Measurements from ENCODE around the gene TICAM1.

DNA sequence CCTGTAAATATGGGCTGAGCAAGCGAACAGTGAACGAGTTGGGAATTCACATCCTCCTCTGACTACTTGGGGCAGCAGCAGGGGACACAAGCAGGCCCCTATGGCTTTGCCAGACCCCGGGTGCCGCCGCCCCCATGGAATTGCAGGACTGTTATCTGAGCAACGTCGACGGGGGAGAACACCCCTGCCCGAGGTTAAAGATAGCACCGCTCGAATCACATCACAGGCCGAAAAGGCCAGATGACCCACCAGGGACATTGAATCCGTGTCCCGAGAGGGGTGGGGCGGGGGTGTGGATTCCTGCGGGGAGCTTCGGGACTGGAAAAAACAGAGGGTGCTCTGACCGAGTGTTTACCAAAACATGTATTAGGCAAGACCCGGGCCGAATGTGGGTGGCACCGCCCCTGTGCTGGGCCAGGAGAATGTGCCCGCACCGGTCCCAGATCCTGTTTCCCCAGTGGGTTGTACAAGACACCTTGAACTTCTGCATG is 30.9 kb downstream of the TICAM1 start:
- TF ChIP-seq POLR2A (IDR thresholded peaks at IDR 0.05; ENCODE audit: extremely low read depth, insufficient read length) (no peak), MYC (IDR thresholded peaks at IDR 0.05; ENCODE audit: low read depth, low read length) (no peak), MAX (IDR thresholded peaks at IDR 0.05; ENCODE audit: low read depth, low read length) (no peak)
- TF ChIP-seq, protein P1, sequence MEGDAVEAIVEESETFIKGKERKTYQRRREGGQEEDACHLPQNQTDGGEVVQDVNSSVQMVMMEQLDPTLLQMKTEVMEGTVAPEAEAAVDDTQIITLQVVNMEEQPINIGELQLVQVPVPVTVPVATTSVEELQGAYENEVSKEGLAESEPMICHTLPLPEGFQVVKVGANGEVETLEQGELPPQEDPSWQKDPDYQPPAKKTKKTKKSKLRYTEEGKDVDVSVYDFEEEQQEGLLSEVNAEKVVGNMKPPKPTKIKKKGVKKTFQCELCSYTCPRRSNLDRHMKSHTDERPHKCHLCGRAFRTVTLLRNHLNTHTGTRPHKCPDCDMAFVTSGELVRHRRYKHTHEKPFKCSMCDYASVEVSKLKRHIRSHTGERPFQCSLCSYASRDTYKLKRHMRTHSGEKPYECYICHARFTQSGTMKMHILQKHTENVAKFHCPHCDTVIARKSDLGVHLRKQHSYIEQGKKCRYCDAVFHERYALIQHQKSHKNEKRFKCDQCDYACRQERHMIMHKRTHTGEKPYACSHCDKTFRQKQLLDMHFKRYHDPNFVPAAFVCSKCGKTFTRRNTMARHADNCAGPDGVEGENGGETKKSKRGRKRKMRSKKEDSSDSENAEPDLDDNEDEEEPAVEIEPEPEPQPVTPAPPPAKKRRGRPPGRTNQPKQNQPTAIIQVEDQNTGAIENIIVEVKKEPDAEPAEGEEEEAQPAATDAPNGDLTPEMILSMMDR (IDR thresholded peaks at IDR 0.05; ENCODE audit: low read depth, low read length) = no peak

Measured in NB4 (cell line).